ENCODE results near the gene MTNR1B.

Gene MTNR1B

GRCh38 chr11:92978271-92979111 is 9.0 kb downstream of the MTNR1B start:
- DNase-seq (ENCODE audit: low spot score): no peak

GRCh38 chr11:92979176-92979575 is 9.7 kb downstream of the MTNR1B start:
- DNase-seq (ENCODE audit: low spot score): no peak

- DNase-seq (ENCODE audit: low spot score): no peak
Observed at GRCh38 chr11:92980312-92980711, 10.9 kb downstream of the MTNR1B start.

- DNase-seq (ENCODE audit: low spot score): no peak
Observed at GRCh38 chr11:92981508-92982043, 12.1 kb downstream of the MTNR1B start.

GRCh38 chr11:92986585-92986984 is 17.1 kb downstream of the MTNR1B start:
- DNase-seq (ENCODE audit: low spot score): no peak

GRCh38 chr11:92993004-92993403 is 23.6 kb downstream of the MTNR1B start:
- DNase-seq (ENCODE audit: low spot score): no peak

- no peak for DNase-seq (ENCODE audit: low spot score)
Observed at GRCh38 chr11:93000511-93001476, 31.3 kb downstream of the MTNR1B start.

- DNase-seq (ENCODE audit: low spot score): no peak
Observed at GRCh38 chr11:93001806-93002205, 32.4 kb downstream of the MTNR1B start.

- DNase-seq (ENCODE audit: low spot score): no peak
Observed at GRCh38 chr11:93002380-93002779, 32.9 kb downstream of the MTNR1B start.

- DNase-seq (ENCODE audit: low spot score): no peak
Observed at GRCh38 chr11:93005239-93005638, 35.8 kb downstream of the MTNR1B start.

GRCh38 chr11:93013646-93014045 is 44.2 kb downstream of the MTNR1B start:
- DNase-seq (ENCODE audit: low spot score): no peak

- no peak for DNase-seq (ENCODE audit: low spot score)
Observed at GRCh38 chr11:93016595-93016994, 47.1 kb downstream of the MTNR1B start.

GRCh38 chr11:93017821-93018690 is 48.6 kb downstream of the MTNR1B start:
- DNase-seq (ENCODE audit: low spot score): no peak

GRCh38 chr11:93020248-93021046 is 51.0 kb downstream of the MTNR1B start:
- DNase-seq (ENCODE audit: low spot score): no peak

GRCh38 chr11:93024369-93024768 is 54.9 kb downstream of the MTNR1B start:
- no peak for DNase-seq (ENCODE audit: low spot score)

- DNase-seq (ENCODE audit: low spot score): no peak
Observed at GRCh38 chr11:93025558-93026255, 56.3 kb downstream of the MTNR1B start.

GRCh38 chr11:93028960-93029522 is 59.6 kb downstream of the MTNR1B start:
- DNase-seq (ENCODE audit: low spot score): no peak

GRCh38 chr11:93031386-93031785 is 61.9 kb downstream of the MTNR1B start:
- DNase-seq (ENCODE audit: low spot score): no peak
